GM23338 (cell line): ENCODE data around the gene FBXL14. TPM values are rescaled to one million over a fixed set of nuclear protein-coding genes. Genes with fewer than 3 reads are reported as not detected.

ENCODE experiments used
- ATAC-seq: fragments of 200-7000 bp; cut with Tn5 transposase; 3 replicates; pipeline ENCODE4 v1.9.1; 2020
- DNase-seq: peaks from one replicate; pipeline ENCODE4 v3.0.0-alpha.2; 2015; ENCODE audit warnings: low spot score
- H2AFZ ChIP-seq: fragments of 200-600 bp; sonication (generic); 2 replicates; pipeline ENCODE4 v1.8.0; 2016; ENCODE audit warnings: antibody characterized with exemption, mild to moderate bottlenecking, moderate library complexity
- H3F3A ChIP-seq: fragments of 200-600 bp; sonication (generic); replicated peaks from 2 replicates; pipeline ENCODE4 v1.8.0; 2017; ENCODE audit warnings: antibody characterized with exemption, mixed run types, low read depth
- H3K27ac ChIP-seq: fragments of 200-600 bp; sonication (generic); 2 replicates; pipeline ENCODE4 v1.6.1; 2016; ENCODE audit warnings: low read depth
- H3K27me3 ChIP-seq: fragments of 200-600 bp; sonication (generic); 2 replicates; pipeline ENCODE4 v1.8.0; 2016; ENCODE audit warnings: mild to moderate bottlenecking, mixed run types, moderate library complexity; ENCODE audit not compliant: insufficient read depth
- H3K36me3 ChIP-seq: fragments of 200-600 bp; sonication (generic); 2 replicates; pipeline ENCODE4 v1.8.0; 2016; ENCODE audit warnings: mild to moderate bottlenecking; ENCODE audit not compliant: insufficient read depth
- H3K4me1 ChIP-seq: fragments of 200-600 bp; sonication (generic); 2 replicates; pipeline ENCODE4 v1.8.0; 2016; ENCODE audit warnings: mild to moderate bottlenecking, moderate library complexity; ENCODE audit not compliant: insufficient read depth
- H3K4me2 ChIP-seq: fragments of 200-600 bp; sonication (generic); 2 replicates; pipeline ENCODE4 v1.7.1; 2017; ENCODE audit warnings: mixed run types
- H3K4me3 ChIP-seq: fragments of 200-600 bp; sonication (generic); 2 replicates; pipeline ENCODE4 v1.6.1; 2016; ENCODE audit warnings: mixed run types
- H3K79me2 ChIP-seq: fragments of 200-600 bp; sonication (generic); replicated peaks from 2 replicates; pipeline ENCODE4 v1.8.0; 2017; ENCODE audit warnings: mild to moderate bottlenecking; ENCODE audit not compliant: insufficient read depth
- H3K9me2 ChIP-seq: fragments of 200-600 bp; sonication (generic); 2 replicates; pipeline ENCODE4 v1.8.0; 2017; ENCODE audit not compliant: insufficient read depth
- H4K20me1 ChIP-seq: fragments of 200-600 bp; sonication (generic); replicated peaks from 2 replicates; pipeline ENCODE4 v1.8.0; 2017; ENCODE audit warnings: mild to moderate bottlenecking; ENCODE audit not compliant: insufficient read depth
- H3K27ac Mint-ChIP-seq: 2 replicates; pipeline ENCODE4 v1.8.0; 2020; ENCODE audit warnings: inconsistent platforms, mild to moderate bottlenecking, moderate library complexity, mixed read lengths
- H3K27me3 Mint-ChIP-seq: 3 replicates; pipeline ENCODE4 v1.8.0; 2022; ENCODE audit warnings: low read depth, mild to moderate bottlenecking, moderate library complexity, mixed read lengths, inconsistent platforms; ENCODE audit not compliant: insufficient read depth, poor library complexity
- H3K36me3 Mint-ChIP-seq: 3 replicates; pipeline ENCODE4 v1.8.0; 2021; ENCODE audit warnings: low read depth, mild to moderate bottlenecking, inconsistent platforms, moderate library complexity, mixed read lengths
- H3K4me1 Mint-ChIP-seq: 3 replicates; pipeline ENCODE4 v1.8.0; 2020; ENCODE audit warnings: mild to moderate bottlenecking, inconsistent platforms, mixed read lengths
- H3K4me3 Mint-ChIP-seq: 3 replicates; pipeline ENCODE4 v1.8.0; 2021; ENCODE audit warnings: moderate library complexity, mild to moderate bottlenecking, inconsistent platforms, mixed read lengths
- H3K9me3 Mint-ChIP-seq: 3 replicates; pipeline ENCODE4 v1.8.0; 2020; ENCODE audit warnings: moderate library complexity, mild to moderate bottlenecking, inconsistent platforms, mixed read lengths
- CREB1 ChIP-seq: fragments of 250-450 bp; sonication (Bioruptor Pico); IDR thresholded peaks from 2 replicates; pipeline ENCODE4 v1.5.0; 2020; ENCODE audit warnings: low read depth, mild to moderate bottlenecking, moderate library complexity
- ETS1 ChIP-seq: IDR thresholded peaks from 2 replicates; pipeline ENCODE4 v1.6.1; 2016; ENCODE audit warnings: antibody characterized with exemption
- EZH2 ChIP-seq: fragments of 200-600 bp; sonication (generic); IDR thresholded peaks from one replicate; pipeline ENCODE4 v1.8.0; 2017; ENCODE audit warnings: antibody characterized with exemption, mild to moderate bottlenecking, low read depth; ENCODE audit not compliant: unreplicated experiment
- EZH2phosphoT487 ChIP-seq: fragments of 200-600 bp; sonication (generic); IDR thresholded peaks from one replicate; pipeline ENCODE4 v1.8.1; 2018; ENCODE audit warnings: antibody characterized with exemption; ENCODE audit not compliant: unreplicated experiment
- JUNB ChIP-seq: IDR thresholded peaks from one replicate; pipeline ENCODE4 v1.6.1; 2016; ENCODE audit warnings: antibody characterized with exemption; ENCODE audit not compliant: unreplicated experiment
- POLR2AphosphoS5 ChIP-seq: IDR thresholded peaks from 2 replicates; pipeline ENCODE4 v1.6.1; 2016; ENCODE audit warnings: antibody characterized with exemption, low read depth
- STAT1 ChIP-seq: IDR thresholded peaks from one replicate; pipeline ENCODE4 v1.6.1; 2016; ENCODE audit warnings: antibody characterized with exemption; ENCODE audit not compliant: unreplicated experiment
- ZNF114 ChIP-seq: fragments of 250-450 bp; sonication (Bioruptor Pico); IDR thresholded peaks from 2 replicates; pipeline ENCODE4 v1.5.0; 2020; ENCODE audit warnings: mild to moderate bottlenecking, moderate library complexity
- ZNF331 ChIP-seq: fragments of 250-450 bp; sonication (Bioruptor Pico); IDR thresholded peaks from 2 replicates; pipeline ENCODE4 v1.5.0; 2020; ENCODE audit warnings: low read depth, mild to moderate bottlenecking, moderate library complexity
- polyA plus RNA-seq: library from polyadenylated mRNA; unstranded; fragments of >200 nt; fragmentation: Nextera tagmentation; extraction: Ambion mirVana; gene quantifications from 2 replicates; pipeline ENCODE4 v1.2.1, GENCODE V29; 2016
- total RNA-seq: library from RNA; depleted of rRNA; stranded (reverse); fragments of >200 nt; shearing (Covaris generic); gene quantifications from 2 replicates; pipeline ENCODE4 v1.2.3, GENCODE V29; 2014
- TF ChIP-seq, protein P1 (sequence below): IDR thresholded peaks from one replicate; pipeline ENCODE4 v1.6.1; 2018; ENCODE audit warnings: antibody characterized with exemption; ENCODE audit not compliant: unreplicated experiment
- TF ChIP-seq, protein P2 (sequence below), 2 experiments: fragments of 200-600 bp in 1 of 2; sonication (generic) in 1 of 2; conservative IDR thresholded peaks; 2 replicates each; pipeline versions ENCODE4 v1.5.1 to v1.6.1; 2016 to 2017; ENCODE audit warnings: antibody characterized with exemption in 2 of 2, low read depth in 2 of 2, mild to moderate bottlenecking in 2 of 2, moderate library complexity in 1 of 2
- TF ChIP-seq, protein P3 (sequence below): fragments of 250-450 bp; sonication (Bioruptor Pico); IDR thresholded peaks from 2 replicates; pipeline ENCODE4 v1.5.0; 2020; ENCODE audit warnings: mild to moderate bottlenecking, moderate library complexity

Gene FBXL14
- total and polyA plus RNA-seq, 2 experiments from 2014 or later = 0.74 to 9.4 TPM

GRCh38 chr12:1551496-1551895 lies 42.9 kb downstream of the FBXL14 start:
- TF ChIP-seq, protein P1, sequence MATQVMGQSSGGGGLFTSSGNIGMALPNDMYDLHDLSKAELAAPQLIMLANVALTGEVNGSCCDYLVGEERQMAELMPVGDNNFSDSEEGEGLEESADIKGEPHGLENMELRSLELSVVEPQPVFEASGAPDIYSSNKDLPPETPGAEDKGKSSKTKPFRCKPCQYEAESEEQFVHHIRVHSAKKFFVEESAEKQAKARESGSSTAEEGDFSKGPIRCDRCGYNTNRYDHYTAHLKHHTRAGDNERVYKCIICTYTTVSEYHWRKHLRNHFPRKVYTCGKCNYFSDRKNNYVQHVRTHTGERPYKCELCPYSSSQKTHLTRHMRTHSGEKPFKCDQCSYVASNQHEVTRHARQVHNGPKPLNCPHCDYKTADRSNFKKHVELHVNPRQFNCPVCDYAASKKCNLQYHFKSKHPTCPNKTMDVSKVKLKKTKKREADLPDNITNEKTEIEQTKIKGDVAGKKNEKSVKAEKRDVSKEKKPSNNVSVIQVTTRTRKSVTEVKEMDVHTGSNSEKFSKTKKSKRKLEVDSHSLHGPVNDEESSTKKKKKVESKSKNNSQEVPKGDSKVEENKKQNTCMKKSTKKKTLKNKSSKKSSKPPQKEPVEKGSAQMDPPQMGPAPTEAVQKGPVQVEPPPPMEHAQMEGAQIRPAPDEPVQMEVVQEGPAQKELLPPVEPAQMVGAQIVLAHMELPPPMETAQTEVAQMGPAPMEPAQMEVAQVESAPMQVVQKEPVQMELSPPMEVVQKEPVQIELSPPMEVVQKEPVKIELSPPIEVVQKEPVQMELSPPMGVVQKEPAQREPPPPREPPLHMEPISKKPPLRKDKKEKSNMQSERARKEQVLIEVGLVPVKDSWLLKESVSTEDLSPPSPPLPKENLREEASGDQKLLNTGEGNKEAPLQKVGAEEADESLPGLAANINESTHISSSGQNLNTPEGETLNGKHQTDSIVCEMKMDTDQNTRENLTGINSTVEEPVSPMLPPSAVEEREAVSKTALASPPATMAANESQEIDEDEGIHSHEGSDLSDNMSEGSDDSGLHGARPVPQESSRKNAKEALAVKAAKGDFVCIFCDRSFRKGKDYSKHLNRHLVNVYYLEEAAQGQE = no peak
- no peak for TF ChIP-seq ZNF331 (CRISPR knock-in tag)
- TF ChIP-seq EZH2 = no peak
- TF ChIP-seq EZH2phosphoT487 = no peak
- TF ChIP-seq, protein P2, sequence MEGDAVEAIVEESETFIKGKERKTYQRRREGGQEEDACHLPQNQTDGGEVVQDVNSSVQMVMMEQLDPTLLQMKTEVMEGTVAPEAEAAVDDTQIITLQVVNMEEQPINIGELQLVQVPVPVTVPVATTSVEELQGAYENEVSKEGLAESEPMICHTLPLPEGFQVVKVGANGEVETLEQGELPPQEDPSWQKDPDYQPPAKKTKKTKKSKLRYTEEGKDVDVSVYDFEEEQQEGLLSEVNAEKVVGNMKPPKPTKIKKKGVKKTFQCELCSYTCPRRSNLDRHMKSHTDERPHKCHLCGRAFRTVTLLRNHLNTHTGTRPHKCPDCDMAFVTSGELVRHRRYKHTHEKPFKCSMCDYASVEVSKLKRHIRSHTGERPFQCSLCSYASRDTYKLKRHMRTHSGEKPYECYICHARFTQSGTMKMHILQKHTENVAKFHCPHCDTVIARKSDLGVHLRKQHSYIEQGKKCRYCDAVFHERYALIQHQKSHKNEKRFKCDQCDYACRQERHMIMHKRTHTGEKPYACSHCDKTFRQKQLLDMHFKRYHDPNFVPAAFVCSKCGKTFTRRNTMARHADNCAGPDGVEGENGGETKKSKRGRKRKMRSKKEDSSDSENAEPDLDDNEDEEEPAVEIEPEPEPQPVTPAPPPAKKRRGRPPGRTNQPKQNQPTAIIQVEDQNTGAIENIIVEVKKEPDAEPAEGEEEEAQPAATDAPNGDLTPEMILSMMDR (conservative IDR thresholded peaks at IDR 0.05; ENCODE audit: low read depth in 2 of 2) = no peak
- no peak for TF ChIP-seq POLR2AphosphoS5
- no peak for TF ChIP-seq ETS1
- no peak for TF ChIP-seq JUNB
- no peak for TF ChIP-seq STAT1
- TF ChIP-seq, protein P3, sequence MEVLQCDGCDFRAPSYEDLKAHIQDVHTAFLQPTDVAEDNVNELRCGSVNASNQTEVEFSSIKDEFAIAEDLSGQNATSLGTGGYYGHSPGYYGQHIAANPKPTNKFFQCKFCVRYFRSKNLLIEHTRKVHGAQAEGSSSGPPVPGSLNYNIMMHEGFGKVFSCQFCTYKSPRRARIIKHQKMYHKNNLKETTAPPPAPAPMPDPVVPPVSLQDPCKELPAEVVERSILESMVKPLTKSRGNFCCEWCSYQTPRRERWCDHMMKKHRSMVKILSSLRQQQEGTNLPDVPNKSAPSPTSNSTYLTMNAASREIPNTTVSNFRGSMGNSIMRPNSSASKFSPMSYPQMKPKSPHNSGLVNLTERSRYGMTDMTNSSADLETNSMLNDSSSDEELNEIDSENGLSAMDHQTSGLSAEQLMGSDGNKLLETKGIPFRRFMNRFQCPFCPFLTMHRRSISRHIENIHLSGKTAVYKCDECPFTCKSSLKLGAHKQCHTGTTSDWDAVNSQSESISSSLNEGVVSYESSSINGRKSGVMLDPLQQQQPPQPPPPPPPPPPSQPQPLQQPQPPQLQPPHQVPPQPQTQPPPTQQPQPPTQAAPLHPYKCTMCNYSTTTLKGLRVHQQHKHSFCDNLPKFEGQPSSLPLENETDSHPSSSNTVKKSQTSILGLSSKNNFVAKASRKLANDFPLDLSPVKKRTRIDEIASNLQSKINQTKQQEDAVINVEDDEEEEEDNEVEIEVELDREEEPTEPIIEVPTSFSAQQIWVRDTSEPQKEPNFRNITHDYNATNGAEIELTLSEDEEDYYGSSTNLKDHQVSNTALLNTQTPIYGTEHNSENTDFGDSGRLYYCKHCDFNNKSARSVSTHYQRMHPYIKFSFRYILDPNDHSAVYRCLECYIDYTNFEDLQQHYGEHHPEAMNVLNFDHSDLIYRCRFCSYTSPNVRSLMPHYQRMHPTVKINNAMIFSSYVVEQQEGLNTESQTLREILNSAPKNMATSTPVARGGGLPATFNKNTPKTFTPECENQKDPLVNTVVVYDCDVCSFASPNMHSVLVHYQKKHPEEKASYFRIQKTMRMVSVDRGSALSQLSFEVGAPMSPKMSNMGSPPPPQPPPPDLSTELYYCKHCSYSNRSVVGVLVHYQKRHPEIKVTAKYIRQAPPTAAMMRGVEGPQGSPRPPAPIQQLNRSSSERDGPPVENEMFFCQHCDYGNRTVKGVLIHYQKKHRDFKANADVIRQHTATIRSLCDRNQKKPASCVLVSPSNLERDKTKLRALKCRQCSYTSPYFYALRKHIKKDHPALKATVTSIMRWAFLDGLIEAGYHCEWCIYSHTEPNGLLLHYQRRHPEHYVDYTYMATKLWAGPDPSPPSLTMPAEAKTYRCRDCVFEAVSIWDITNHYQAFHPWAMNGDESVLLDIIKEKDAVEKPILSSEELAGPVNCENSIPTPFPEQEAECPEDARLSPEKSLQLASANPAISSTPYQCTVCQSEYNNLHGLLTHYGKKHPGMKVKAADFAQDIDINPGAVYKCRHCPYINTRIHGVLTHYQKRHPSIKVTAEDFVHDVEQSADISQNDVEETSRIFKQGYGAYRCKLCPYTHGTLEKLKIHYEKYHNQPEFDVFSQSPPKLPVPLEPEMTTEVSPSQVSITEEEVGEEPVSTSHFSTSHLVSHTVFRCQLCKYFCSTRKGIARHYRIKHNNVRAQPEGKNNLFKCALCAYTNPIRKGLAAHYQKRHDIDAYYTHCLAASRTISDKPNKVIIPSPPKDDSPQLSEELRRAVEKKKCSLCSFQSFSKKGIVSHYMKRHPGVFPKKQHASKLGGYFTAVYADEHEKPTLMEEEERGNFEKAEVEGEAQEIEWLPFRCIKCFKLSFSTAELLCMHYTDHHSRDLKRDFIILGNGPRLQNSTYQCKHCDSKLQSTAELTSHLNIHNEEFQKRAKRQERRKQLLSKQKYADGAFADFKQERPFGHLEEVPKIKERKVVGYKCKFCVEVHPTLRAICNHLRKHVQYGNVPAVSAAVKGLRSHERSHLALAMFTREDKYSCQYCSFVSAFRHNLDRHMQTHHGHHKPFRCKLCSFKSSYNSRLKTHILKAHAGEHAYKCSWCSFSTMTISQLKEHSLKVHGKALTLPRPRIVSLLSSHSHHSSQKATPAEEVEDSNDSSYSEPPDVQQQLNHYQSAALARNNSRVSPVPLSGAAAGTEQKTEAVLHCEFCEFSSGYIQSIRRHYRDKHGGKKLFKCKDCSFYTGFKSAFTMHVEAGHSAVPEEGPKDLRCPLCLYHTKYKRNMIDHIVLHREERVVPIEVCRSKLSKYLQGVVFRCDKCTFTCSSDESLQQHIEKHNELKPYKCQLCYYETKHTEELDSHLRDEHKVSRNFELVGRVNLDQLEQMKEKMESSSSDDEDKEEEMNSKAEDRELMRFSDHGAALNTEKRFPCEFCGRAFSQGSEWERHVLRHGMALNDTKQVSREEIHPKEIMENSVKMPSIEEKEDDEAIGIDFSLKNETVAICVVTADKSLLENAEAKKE = no peak
- TF ChIP-seq CREB1 = no peak
- no peak for TF ChIP-seq ZNF114 (CRISPR knock-in tag)
- no peak overlapping the region for H2AFZ ChIP-seq
- no peak for DNase-seq
- H3K4me1 ChIP-seq = no peaks in the 10 kb centered on the region
- no peak overlapping the region for H3K27ac ChIP-seq
- Mint-ChIP-seq H3K27ac (no peak overlapping the region), H3K4me1 (peaks cover 4% of the 10 kb centered on the region; the same call in 1 of the 3 replicates), H3K9me3 (peaks cover 13% of the 10 kb centered on the region), H3K4me3 (no peak overlapping the region), H3K27me3 (no peaks in the 10 kb centered on the region), H3K36me3 (peaks cover 7% of the 10 kb centered on the region; the same call in 2 of the 3 replicates)
- no peaks in the 10 kb centered on the region for H3K36me3 ChIP-seq
- ATAC-seq = no peak
- no peaks in the 10 kb centered on the region for H4K20me1 ChIP-seq
- H3F3A ChIP-seq = no peaks in the 10 kb centered on the region
- H3K9me2 ChIP-seq = 0 out of 2 replicates have a peak, but pooled peaks cover 3% of the 10 kb centered on the region
- H3K27me3 ChIP-seq = no peaks in the 10 kb centered on the region
- no peak overlapping the region for H3K4me2 ChIP-seq
- no peak overlapping the region for H3K4me3 ChIP-seq
- no peaks in the 10 kb centered on the region for H3K79me2 ChIP-seq
